HEK293T (cell line): ENCODE measurements around the gene OR52M1.

Experiments used
- ARNT ChIP-seq: fragments of 450-650 bp; IDR thresholded peaks from 2 replicates; pipeline ENCODE4 v1.6.1; 2017; ENCODE audit warnings: mild to moderate bottlenecking
- ZNF384 ChIP-seq: fragments of 450-650 bp; IDR thresholded peaks from 2 replicates; pipeline ENCODE4 v1.6.1; 2016
- TF ChIP-seq, protein P1 (sequence below): fragments of 450-650 bp; IDR thresholded peaks from 2 replicates; pipeline ENCODE4 v1.6.1; 2016

DNA sequence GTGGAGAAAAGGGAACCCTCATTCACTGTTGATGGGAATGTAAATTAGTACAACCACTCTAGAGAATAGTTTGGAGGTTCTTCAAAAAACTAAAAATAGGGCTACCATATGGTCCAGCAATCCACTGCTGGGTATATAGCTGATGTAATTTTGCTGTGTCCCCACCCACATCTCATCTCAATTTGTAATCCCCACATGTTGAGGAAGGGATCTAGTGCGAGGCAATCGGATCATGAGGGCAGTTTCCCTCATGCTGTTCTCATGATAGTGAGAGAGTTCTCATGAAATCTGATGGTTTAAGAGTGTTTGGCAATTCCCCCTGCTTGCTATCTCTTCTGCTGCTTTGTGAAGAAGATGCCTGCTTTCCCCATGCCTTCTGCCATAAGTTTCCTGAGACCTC, 17.1 kb upstream of the OR52M1 start:
- TF ChIP-seq ZNF384 (no peak), ARNT (no peak)
- TF ChIP-seq, protein P1, sequence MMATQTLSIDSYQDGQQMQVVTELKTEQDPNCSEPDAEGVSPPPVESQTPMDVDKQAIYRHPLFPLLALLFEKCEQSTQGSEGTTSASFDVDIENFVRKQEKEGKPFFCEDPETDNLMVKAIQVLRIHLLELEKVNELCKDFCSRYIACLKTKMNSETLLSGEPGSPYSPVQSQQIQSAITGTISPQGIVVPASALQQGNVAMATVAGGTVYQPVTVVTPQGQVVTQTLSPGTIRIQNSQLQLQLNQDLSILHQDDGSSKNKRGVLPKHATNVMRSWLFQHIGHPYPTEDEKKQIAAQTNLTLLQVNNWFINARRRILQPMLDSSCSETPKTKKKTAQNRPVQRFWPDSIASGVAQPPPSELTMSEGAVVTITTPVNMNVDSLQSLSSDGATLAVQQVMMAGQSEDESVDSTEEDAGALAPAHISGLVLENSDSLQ: no peak
